HepG2 (cell line): ENCODE data around the gene TOP2A. TPM values are rescaled to one million over a fixed set of nuclear protein-coding genes. Genes with fewer than 3 reads are reported as not detected.

ENCODE experiments used
- FOSL1 ChIP-seq: sonication (generic); formaldehyde crosslinking; IDR thresholded peaks from 2 replicates; pipeline ENCODE4 v1.9.0; 2021; ENCODE audit warnings: missing genetic modification reagents, borderline replicate concordance
- GPBP1L1 ChIP-seq: sonication (generic); formaldehyde crosslinking; IDR thresholded peaks from 2 replicates; pipeline ENCODE4 v1.5.0; 2020; ENCODE audit warnings: mild to moderate bottlenecking, missing genetic modification reagents
- IRF9 ChIP-seq: sonication (generic); formaldehyde crosslinking; IDR thresholded peaks from 2 replicates; pipeline ENCODE4 v1.8.0; 2022; ENCODE audit warnings: missing genetic modification reagents, mild to moderate bottlenecking, borderline replicate concordance
- KLF11 ChIP-seq: IDR thresholded peaks from 2 replicates; pipeline ENCODE4 v1.6.1; 2016; ENCODE audit warnings: missing compliant biosample characterization
- KLF16 ChIP-seq, 2 experiments: sonication (generic) in 1 of 2; formaldehyde crosslinking in 1 of 2; IDR thresholded peaks; 2 replicates each; pipeline versions ENCODE4 v1.6.1 to v1.8.0; 2016 to 2023; ENCODE audit warnings: missing genetic modification reagents in 2 of 2, missing compliant biosample characterization in 1 of 2
- MEIS2 ChIP-seq: sonication (generic); formaldehyde crosslinking; IDR thresholded peaks from 2 replicates; pipeline ENCODE4 v1.9.0; 2021; ENCODE audit warnings: mild to moderate bottlenecking, missing genetic modification reagents
- MIXL1 ChIP-seq: IDR thresholded peaks from 2 replicates; pipeline ENCODE4 v1.6.1; 2016
- NBN ChIP-seq: fragments of 450-650 bp; conservative IDR thresholded peaks from 2 replicates; pipeline ENCODE4 v1.6.1; 2017
- NFE2L2 ChIP-seq: fragments of 150-350 bp; IDR thresholded peaks from 2 replicates; pipeline ENCODE4 v1.6.1; 2014; ENCODE audit warnings: low read length
- PHF5A ChIP-seq: IDR thresholded peaks from one replicate; pipeline ENCODE4 v1.6.1; 2018; ENCODE audit warnings: low read depth, missing genetic modification reagents; ENCODE audit not compliant: unreplicated experiment
- PRPF4 ChIP-seq: fragments of 200-400 bp; formaldehyde crosslinking; IDR thresholded peaks from 2 replicates; pipeline ENCODE4 v1.6.1; 2016; ENCODE audit warnings: low read length, low read depth; ENCODE audit not compliant: poor library complexity, severe bottlenecking
- RBAK ChIP-seq: sonication (generic); formaldehyde crosslinking; IDR thresholded peaks from 2 replicates; pipeline ENCODE4 v1.5.1; 2020; ENCODE audit warnings: mild to moderate bottlenecking, missing genetic modification reagents
- RERE ChIP-seq: IDR thresholded peaks from 2 replicates; pipeline ENCODE4 v1.6.1; 2016; ENCODE audit warnings: low read depth, missing genetic modification reagents, missing compliant biosample characterization
- RFX1 ChIP-seq: fragments of 450-650 bp; IDR thresholded peaks from 2 replicates; pipeline ENCODE4 v1.6.1; 2017
- WIZ ChIP-seq: sonication (generic); formaldehyde crosslinking; IDR thresholded peaks from 2 replicates; pipeline ENCODE4 v1.5.1; 2020; ENCODE audit warnings: mild to moderate bottlenecking, missing genetic modification reagents
- ZBTB10 ChIP-seq: sonication (generic); formaldehyde crosslinking; IDR thresholded peaks from 2 replicates; pipeline ENCODE4 v1.4.0; 2020; ENCODE audit warnings: missing genetic modification reagents, borderline replicate concordance
- ZMYM3 ChIP-seq: sonication (generic); formaldehyde crosslinking; IDR thresholded peaks from 2 replicates; pipeline ENCODE4 v1.5.1; 2020; ENCODE audit warnings: mild to moderate bottlenecking, missing genetic modification reagents
- ZNF230 ChIP-seq: sonication (generic); formaldehyde crosslinking; IDR thresholded peaks from 2 replicates; pipeline ENCODE4 v1.4.0; 2020; ENCODE audit warnings: mild to moderate bottlenecking, missing genetic modification reagents
- ZNF572 ChIP-seq: sonication (generic); formaldehyde crosslinking; IDR thresholded peaks from 2 replicates; pipeline ENCODE4 v1.5.1; 2020; ENCODE audit warnings: mild to moderate bottlenecking, missing genetic modification reagents
- ZNF737 ChIP-seq: sonication (generic); formaldehyde crosslinking; IDR thresholded peaks from 2 replicates; pipeline ENCODE4 v1.5.0; 2020; ENCODE audit warnings: missing genetic modification reagents, mild to moderate bottlenecking, borderline replicate concordance
- ZNF75D ChIP-seq: sonication (generic); formaldehyde crosslinking; IDR thresholded peaks from 2 replicates; pipeline ENCODE4 v1.8.1; 2023; ENCODE audit warnings: missing genetic modification reagents, mild to moderate bottlenecking, borderline replicate concordance
- polyA plus RNA-seq, 8 experiments: library from polyadenylated mRNA; depleted of rRNA in 3 of 8; stranded (reverse) in 7 of 8; unstranded in 1 of 8; fragments of >200 nt; fragmentation: Illumina TruSeq in 4 of 8; extraction: Trizol in 4 of 8; gene quantifications; 2 replicates each; pipeline versions ENCODE4 v1.2.1 to v1.2.3, GENCODE V29; 2011 to 2016; ENCODE audit warnings: low read depth in 4 of 8, missing spikeins in 1 of 8, mixed read lengths in 1 of 8; ENCODE audit not compliant: insufficient read depth in 1 of 8
- total RNA-seq, 5 experiments: library from RNA; depleted of rRNA; stranded (reverse); fragments of >200 nt; fragmentation: Illumina TruSeq; extraction: Trizol; gene quantifications; 2 replicates each; pipeline ENCODE4 v1.2.3, GENCODE V29; 2016; ENCODE audit warnings: low read depth in 1 of 5

Gene TOP2A
- total and polyA plus RNA-seq, 2 of the 13 experiments (the other 11 are each of a cell fraction or from before 2014, with no cell fraction given) = 108 to 327 TPM

GRCh38 chr17:40355123-40355803, 62.4 kb downstream of the TOP2A start (continued):
- TF ChIP-seq RERE (CRISPR knock-in tag) (no peak), MIXL1 (CRISPR knock-in tag) (no peak), ZBTB10 (CRISPR knock-in tag) (no peak), MEIS2 (CRISPR knock-in tag) (no peak), WIZ (peak; percentile 26; the same call in 1 of the 2 replicates), PHF5A (CRISPR knock-in tag) (peak; percentile 48), ZNF737 (no peak), KLF11 (no peak), PRPF4 (no peak), NBN (no peak), FOSL1 (CRISPR knock-in tag) (no peak), RBAK (CRISPR knock-in tag) (no peak), ZNF572 (CRISPR knock-in tag) (no peak), RFX1 (no peak), IRF9 (CRISPR knock-in tag) (no peak; the same call in 1 of the 2 replicates), NFE2L2 (no peak), ZMYM3 (CRISPR knock-in tag) (no peak; the same call in 1 of the 2 replicates), ZNF230 (CRISPR knock-in tag) (0 out of 2 replicates have a peak, but pooled peaks have one; percentile 74), GPBP1L1 (CRISPR knock-in tag) (no peak), KLF16 (CRISPR knock-in tag; IDR thresholded peaks at IDR 0.05) (peak in 1 of 2 experiments; percentile 31; a peak in 1 of 4 replicates), ZNF75D (CRISPR knock-in tag) (no peak)
